Renal pelvis (tissue), 3 donors: ENCODE data around the gene IFT20. TPM values are rescaled to one million over a fixed set of nuclear protein-coding genes. Genes with fewer than 3 reads are reported as not detected.

Experiments used
- polyA plus RNA-seq, 3 donors: library from polyadenylated mRNA; unstranded; fragments of 120-200 nt; gene quantifications; one replicate each; pipeline ENCODE4 v1.2.1, GENCODE V29; 2013; ENCODE audit not compliant: insufficient read length in 3 of 3

Gene IFT20
- polyA plus RNA-seq, 3 donors: 50.6 to 58.9 (median 54.0) TPM

Other genes starting within 250 kb of the IFT20 start
- gene TMEM97, start 16.3 kb downstream of the IFT20 start, polyA plus RNA-seq: 10 to 100 TPM; 53.6 to 62.3 (median 54.4) TPM
- gene TNFAIP1, start 289 bp upstream of the IFT20 start, polyA plus RNA-seq: 10 to 100 TPM; 40.7 to 44.6 (median 44.5) TPM
- gene POLDIP2, start 22.1 kb upstream of the IFT20 start, polyA plus RNA-seq: 100 to 1,000 TPM in 1 of 3 donors, 10 to 100 TPM in 2; 87.6 to 102 (median 93.9) TPM
- not detected for gene SEBOX, start 29.7 kb upstream of the IFT20 start, polyA plus RNA-seq
- 10 to 100 TPM; 18.7 to 25.2 (median 20.4) TPM for gene VTN, start 34.8 kb upstream of the IFT20 start, polyA plus RNA-seq
- gene SARM1, start 36.2 kb upstream of the IFT20 start, polyA plus RNA-seq: 10 to 100 TPM; 14.9 to 16.8 (median 15.9) TPM
- gene SLC46A1, start 70.7 kb upstream of the IFT20 start, polyA plus RNA-seq: 10 to 100 TPM; 11.4 to 16.8 (median 14.9) TPM
- 10 to 100 TPM; 13.0 to 18.8 (median 16.9) TPM for gene SLC13A2, start 138.2 kb upstream of the IFT20 start, polyA plus RNA-seq
- under 1 TPM; 0.47 to 0.69 (median 0.57) TPM for gene FOXN1, start 170.9 kb upstream of the IFT20 start, polyA plus RNA-seq
- 10 to 100 TPM; 60.8 to 78.8 (median 70.3) TPM for gene UNC119, start 217.2 kb upstream of the IFT20 start, polyA plus RNA-seq
- 100 to 1,000 TPM in 2 of 3 donors, 10 to 100 TPM in 1; 95.6 to 111 (median 107) TPM for gene PIGS, start 236.1 kb upstream of the IFT20 start, polyA plus RNA-seq
- gene ALDOC, start 241.4 kb upstream of the IFT20 start, polyA plus RNA-seq: 10 to 100 TPM; 29.6 to 31.2 (median 30.1) TPM